Dermis blood vessel endothelial cell (primary cell): Measurements from ENCODE around the gene PGK1. TPM values are rescaled to one million over a fixed set of nuclear protein-coding genes. Genes with fewer than 3 reads are reported as not detected.

Experiments used
- total RNA-seq: library from RNA; depleted of rRNA; stranded (reverse); fragments of >200 nt; gene quantifications from 2 replicates; pipeline ENCODE4 v1.2.3, GENCODE V29; 2014

The PGK1 gene
- total RNA-seq, 1 donor from 2014 or later: 284 TPM

Other genes with a start within 250 kb of the PGK1 start
- 142 and 160 TPM in 2 replicates for gene MAGT1, start 208.8 kb upstream of the PGK1 start, total RNA-seq
- 279 and 458 TPM in 2 replicates for gene COX7B, start 204.8 kb upstream of the PGK1 start, total RNA-seq
- gene ATP7A, start 193.6 kb upstream of the PGK1 start, total RNA-seq: 10.9 and 14.1 TPM in 2 replicates
- gene PGAM4, start 134.6 kb upstream of the PGK1 start, total RNA-seq: 0.28 TPM in 1 of 2 replicates, not detected in the other
- 18.5 and 25.6 TPM in 2 replicates for gene TAF9B, start 35.4 kb downstream of the PGK1 start, total RNA-seq
- gene CYSLTR1, start 223.4 kb downstream of the PGK1 start, total RNA-seq: not detected in 2 replicates